Sigmoid colon (tissue), 7 donors: ENCODE measurements around the gene GSN. TPM values are rescaled to one million over a fixed set of nuclear protein-coding genes. Genes with fewer than 3 reads are reported as not detected.

Experiments used
- DNase-seq: peaks from one replicate; pipeline ENCODE4 v3.0.0-alpha.2; 2019
- H3K27ac ChIP-seq, 4 donors: fragments of 200-600 bp; sonication (generic); one replicate each; pipeline ENCODE4 v1.5.1; 2016 to 2019; ENCODE audit warnings: mild to moderate bottlenecking in 1 of 4
- H3K27me3 ChIP-seq, 3 donors: fragments of 200-600 bp; sonication (generic); one replicate each; pipeline ENCODE4 v1.5.1; 2019; ENCODE audit warnings: mild to moderate bottlenecking in 1 of 3
- H3K36me3 ChIP-seq, 4 donors: fragments of 200-600 bp; sonication (generic); one replicate each; pipeline ENCODE4 v1.5.1; 2016 to 2019
- H3K4me1 ChIP-seq, 4 donors: fragments of 200-600 bp; sonication (generic); one replicate each; pipeline ENCODE4 v1.5.1; 2017 to 2019
- H3K4me3 ChIP-seq, 4 donors: fragments of 200-600 bp; sonication (generic); one replicate each; pipeline ENCODE4 v1.5.1; 2017 to 2019; ENCODE audit warnings: mild to moderate bottlenecking in 2 of 4, moderate library complexity in 1 of 4
- H3K9me3 ChIP-seq, 4 donors: fragments of 200-600 bp in 3 of 4; sonication (generic) in 3 of 4; one replicate each; pipeline versions ENCODE4 v1.5.1 to v1.6.1; 2013 to 2019
- CTCF ChIP-seq, 4 experiments: fragments of 450-650 bp in 3 of 4; fragments of 200-600 bp in 1 of 4; IDR thresholded peaks; one replicate each; pipeline ENCODE4 v1.5.1; 2016 to 2019; ENCODE audit warnings: antibody characterized with exemption in 4 of 4, mild to moderate bottlenecking in 3 of 4, moderate library complexity in 2 of 4
- EP300 ChIP-seq, 4 donors: sonication (generic); formaldehyde crosslinking; IDR thresholded peaks; one replicate each; pipeline ENCODE4 v1.6.1; 2017; ENCODE audit warnings: antibody characterized with exemption in 4 of 4
- POLR2A ChIP-seq, 2 donors: fragments of 450-650 bp; IDR thresholded peaks; one replicate each; pipeline ENCODE4 v1.6.1; 2016; ENCODE audit warnings: antibody characterized with exemption in 2 of 2, mild to moderate bottlenecking in 2 of 2, moderate library complexity in 2 of 2
- POLR2AphosphoS5 ChIP-seq, 4 donors: sonication (generic); formaldehyde crosslinking; IDR thresholded peaks; one replicate each; pipeline ENCODE4 v1.6.1; 2017; ENCODE audit warnings: antibody characterized with exemption in 4 of 4
- WGBS, 2 donors: extraction: QIAGEN DNeasy Blood & Tissue Kit; methylation state at CpG; one replicate each; pipeline ENCODE4 v1.1.7; 2013; 5-methylcytosine and 5-hydroxymethylcytosine counted together
- intact Hi-C: fragments of 100-400 bp; cut with DNase I; formaldehyde crosslinking; loops from one replicate; pipeline ENCODE4 v1.15.1; 2023
- polyA plus RNA-seq, 3 donors: library from polyadenylated mRNA; stranded (reverse); fragments of 200-250 nt; gene quantifications; one replicate each; pipeline ENCODE4 v1.2.3, GENCODE V29; 2013
- total RNA-seq, 4 donors: library from RNA; depleted of rRNA; stranded (reverse); fragments of >200 nt; gene quantifications; one replicate each; pipeline ENCODE4 v1.1.0, GENCODE V29; 2016
- donor health status: healthy with polysubstance abuse.
- donor health status: Bipolar disorder and iron deficiency.
- donor health status: healthy.

The GSN gene
- total and polyA plus RNA-seq, 7 donors = 333 to 2,826 (median 1,610) TPM

DNA sequence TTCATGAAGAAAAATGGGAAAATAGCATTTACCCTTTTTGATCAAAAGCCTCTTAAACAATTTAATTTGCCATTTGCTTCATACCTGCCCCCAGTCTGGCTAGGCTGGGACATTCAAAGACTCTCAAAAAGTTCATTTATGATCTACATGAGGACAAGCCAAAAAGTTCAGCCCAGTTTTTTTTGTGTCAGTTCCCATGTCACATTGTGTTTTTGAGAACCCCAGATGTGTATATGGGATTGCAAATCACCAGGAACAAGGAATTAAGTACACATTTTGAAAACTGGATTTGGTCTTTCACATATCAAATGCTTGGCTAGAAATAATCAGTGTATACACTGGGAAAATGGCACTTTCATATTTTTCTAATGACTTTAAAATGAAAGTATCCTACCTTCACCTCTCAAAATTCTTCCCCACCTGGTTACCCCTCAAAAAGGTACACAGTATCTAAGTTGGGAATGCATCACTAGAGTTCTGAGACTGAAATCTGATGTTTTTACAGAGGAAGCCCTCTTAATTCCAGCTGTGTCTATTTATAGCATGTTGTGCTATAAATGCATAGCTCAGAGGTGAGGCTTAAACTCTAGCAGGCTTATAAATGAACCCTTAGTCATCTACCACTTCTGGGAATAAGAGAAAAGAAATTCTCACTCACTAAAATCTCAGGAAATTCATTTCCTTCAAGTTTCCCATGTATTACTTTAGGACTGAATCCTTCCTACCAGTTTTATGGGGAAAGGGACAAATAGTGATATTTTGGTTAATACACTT is 92.8 kb downstream of the GSN start:
- intact Hi-C loops = no loop called here
- TF ChIP-seq POLR2AphosphoS5 (IDR thresholded peaks at IDR 0.05) (peak in 3 of 4 donors; percentile 49 to 70 (median 53)), POLR2A (IDR thresholded peaks at IDR 0.05) (no peak), CTCF (IDR thresholded peaks at IDR 0.05) (no peak), EP300 (IDR thresholded peaks at IDR 0.05) (peak in 2 of 4 donors; percentile 50 to 56)
- H3K4me1 ChIP-seq = peaks cover 0 to 100% (median 91%) of the 10 kb centered on the region in 4 donors

GRCh38 chr9:121362813-121363621 is 95.1 kb downstream of the GSN start:
- Histone ChIP-seq H3K4me3 (peak overlapping the region in 2 of 4 donors; percentile 10 to 77), H3K27me3 (no peaks in the 10 kb centered on the region), H3K9me3 (no peaks in the 10 kb centered on the region), H3K4me1 (peaks cover 0 to 98% (median 92%) of the 10 kb centered on the region in 4 donors), H3K36me3 (peaks cover 0 to 16% (median 0%) of the 10 kb centered on the region in 4 donors), H3K27ac (peak overlapping the region; percentile 91 to 99 (median 96))
- no peak for DNase-seq
- TF ChIP-seq CTCF (IDR thresholded peaks at IDR 0.05) (no peak), POLR2AphosphoS5 (IDR thresholded peaks at IDR 0.05) (peak; percentile 31 to 81 (median 53)), EP300 (IDR thresholded peaks at IDR 0.05) (peak in 1 of 4 donors; percentile 71)
- intact Hi-C loops = no loop called here
- WGBS, 2 donors = 5 to 32% methylated on average over 2 of the region's 2 CpGs

More for the DNA sequence above, 92.8 kb downstream of the GSN start:
- no peaks in the 10 kb centered on the region for H3K9me3 ChIP-seq
- H3K27ac ChIP-seq = peak overlapping the region; percentile 91 to 99 (median 96)
- H3K4me3 ChIP-seq = no peak overlapping the region
- no peaks in the 10 kb centered on the region for H3K27me3 ChIP-seq
- H3K36me3 ChIP-seq = peaks cover 0 to 15% (median 2%) of the 10 kb centered on the region in 4 donors
- no peak for DNase-seq

GRCh38 chr9:121363622-121363961 is 95.6 kb downstream of the GSN start:
- no peak for DNase-seq
- intact Hi-C loops = no loop called here
- TF ChIP-seq POLR2A (IDR thresholded peaks at IDR 0.05) (no peak), EP300 (IDR thresholded peaks at IDR 0.05) (peak in 2 of 4 donors; percentile 27 to 53), POLR2AphosphoS5 (IDR thresholded peaks at IDR 0.05) (peak; percentile 55 to 78 (median 67))
- Histone ChIP-seq H3K4me3 (peak overlapping the region in 2 of 4 donors; percentile 10 to 77), H3K27me3 (no peaks in the 10 kb centered on the region), H3K27ac (peak overlapping the region; percentile 91 to 99 (median 96)), H3K4me1 (peaks cover 0 to 98% (median 89%) of the 10 kb centered on the region in 4 donors), H3K9me3 (no peaks in the 10 kb centered on the region), H3K36me3 (peaks cover 0 to 16% (median 0%) of the 10 kb centered on the region in 4 donors)
- WGBS, 2 donors = 64 to 77% methylated on average over 1 of the region's 1 CpG

- H3K4me1 ChIP-seq = peaks cover 0 to 93% (median 84%) of the 10 kb centered on the region in 4 donors
Measured at GRCh38 chr9:121364077-121364476, 96.1 kb downstream of the GSN start.

GRCh38 chr9:121364886-121365285 is 96.9 kb downstream of the GSN start:
- Histone ChIP-seq H3K36me3 (peaks cover 0 to 16% (median 0%) of the 10 kb centered on the region in 4 donors), H3K4me1 (peaks cover 0 to 85% (median 76%) of the 10 kb centered on the region in 4 donors), H3K27ac (peak overlapping the region; percentile 91 to 99 (median 96)), H3K4me3 (peak overlapping the region in 1 of 4 donors; percentile 77), H3K9me3 (no peaks in the 10 kb centered on the region), H3K27me3 (no peaks in the 10 kb centered on the region)
- no peak for DNase-seq
- intact Hi-C loops = no loop called here
- no peak for TF ChIP-seq EP300 (IDR thresholded peaks at IDR 0.05)
- no peak for TF ChIP-seq POLR2AphosphoS5 (IDR thresholded peaks at IDR 0.05)
- TF ChIP-seq CTCF (IDR thresholded peaks at IDR 0.05) = no peak
- no peak for TF ChIP-seq POLR2A (IDR thresholded peaks at IDR 0.05)

More at GRCh38 chr9:121364077-121364476, 96.1 kb downstream of the GSN start:
- Histone ChIP-seq H3K27me3 (no peaks in the 10 kb centered on the region), H3K9me3 (no peaks in the 10 kb centered on the region), H3K36me3 (peaks cover 0 to 16% (median 0%) of the 10 kb centered on the region in 4 donors), H3K4me3 (peak overlapping the region in 2 of 4 donors; percentile 10 to 77), H3K27ac (peak overlapping the region; percentile 91 to 99 (median 96))
- DNase-seq = no peak
- intact Hi-C loops = no loop called here
- WGBS, 2 donors = 80 to 89% methylated on average over 5 of the region's 5 CpGs
- no peak for TF ChIP-seq POLR2AphosphoS5 (IDR thresholded peaks at IDR 0.05)
